Measurements from ENCODE around the gene TMEM178A.

DNA sequence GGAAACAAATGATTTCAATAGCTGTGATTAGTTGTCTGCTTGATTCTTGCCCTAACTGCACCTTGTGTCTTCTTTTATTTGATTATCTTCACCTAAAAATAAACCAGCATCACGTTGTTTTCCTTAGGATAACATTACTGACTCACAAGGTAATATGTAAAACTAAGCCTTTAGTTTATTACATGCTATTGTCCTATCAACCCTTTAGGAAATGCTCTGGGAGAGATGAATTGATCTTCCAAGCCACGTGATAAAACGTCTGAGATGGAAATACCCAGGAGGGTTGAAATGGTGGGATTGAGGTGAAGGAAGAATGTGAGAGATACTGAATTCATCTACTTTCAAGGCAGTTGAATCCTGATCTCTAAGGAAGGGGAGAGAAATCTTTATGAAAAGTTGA lies 34.5 kb upstream of the TMEM178A start:
- TF ChIP-seq POLR2A (IDR thresholded peaks at IDR 0.05) (no peak), CTCF (IDR thresholded peaks at IDR 0.05) (no peak)
